Measurements from ENCODE around the gene SIM2. TPM values are rescaled to one million over a fixed set of nuclear protein-coding genes. Genes with fewer than 3 reads are reported as not detected.
A peak's percentile ranks its signal among the peaks of the same experiment; 100 is the strongest.

Gene SIM2
- total RNA-seq, 1 experiment from 2014 or later, result not detected

- Histone ChIP-seq H3K4me2 (ENCODE audit: insufficient read depth, insufficient read length, low read length) (no peak overlapping the region), H4K5ac (ENCODE audit: insufficient read length, low read depth, low read length) (no peak overlapping the region), H3K4ac (ENCODE audit: low read depth, low read length) (no peak overlapping the region), H3K14ac (ENCODE audit: insufficient read depth, low read length) (no peak overlapping the region), H2BK20ac (ENCODE audit: low read depth, low read length, poor library complexity, severe bottlenecking) (no peak overlapping the region), H3K4me1 (ENCODE audit: insufficient read depth, low read length) (peaks cover 6% of the 10 kb centered on the region; the same call in 1 of the 2 replicates), H4K91ac (ENCODE audit: insufficient read length, low read depth, low read length) (no peak overlapping the region), H3K79me1 (ENCODE audit: insufficient read depth, low read depth, low read length, poor library complexity, severe bottlenecking) (no peaks in the 10 kb centered on the region), H3K27ac (ENCODE audit: insufficient read length, low read depth, low read length) (no peak overlapping the region), H3K23me2 (ENCODE audit: insufficient read length, low read depth, low read length, poor library complexity, severe bottlenecking) (no peaks in the 10 kb centered on the region), H2BK12ac (ENCODE audit: insufficient read length, low read depth, low read length) (no peak overlapping the region), H3K18ac (ENCODE audit: insufficient read length, low read depth, low read length) (no peak overlapping the region), H4K8ac (replicated peaks; ENCODE audit: insufficient read length, low read depth, low read length) (no peak overlapping the region), H2BK120ac (ENCODE audit: low read depth, low read length, poor library complexity, severe bottlenecking) (no peak overlapping the region), H3K27me3 (ENCODE audit: insufficient read depth, low read length) (no peaks in the 10 kb centered on the region), H3K79me2 (ENCODE audit: insufficient read depth, low read length) (no peaks in the 10 kb centered on the region), H2BK15ac (ENCODE audit: low read depth, low read length) (no peak overlapping the region), H2BK5ac (ENCODE audit: insufficient read length, low read length) (no peak overlapping the region), H3K9ac (ENCODE audit: extremely low read depth, insufficient read length, low read length) (no peak overlapping the region), H3T11ph (ENCODE audit: low read length) (no peak overlapping the region), H2AFZ (ENCODE audit: low read length) (no peak overlapping the region), H2AK5ac (ENCODE audit: insufficient read length, low read length) (no peak overlapping the region), H4K20me1 (ENCODE audit: control insufficient read depth, insufficient read depth, insufficient read length) (no peaks in the 10 kb centered on the region), H3K9me3 (ENCODE audit: control insufficient read depth, low read depth, low read length) (no peaks in the 10 kb centered on the region), H3K56ac (ENCODE audit: insufficient read length, low read depth, low read length) (no peak overlapping the region), H3K23ac (ENCODE audit: insufficient read length, low read depth, low read length) (no peak overlapping the region)
- TF ChIP-seq, protein P1, sequence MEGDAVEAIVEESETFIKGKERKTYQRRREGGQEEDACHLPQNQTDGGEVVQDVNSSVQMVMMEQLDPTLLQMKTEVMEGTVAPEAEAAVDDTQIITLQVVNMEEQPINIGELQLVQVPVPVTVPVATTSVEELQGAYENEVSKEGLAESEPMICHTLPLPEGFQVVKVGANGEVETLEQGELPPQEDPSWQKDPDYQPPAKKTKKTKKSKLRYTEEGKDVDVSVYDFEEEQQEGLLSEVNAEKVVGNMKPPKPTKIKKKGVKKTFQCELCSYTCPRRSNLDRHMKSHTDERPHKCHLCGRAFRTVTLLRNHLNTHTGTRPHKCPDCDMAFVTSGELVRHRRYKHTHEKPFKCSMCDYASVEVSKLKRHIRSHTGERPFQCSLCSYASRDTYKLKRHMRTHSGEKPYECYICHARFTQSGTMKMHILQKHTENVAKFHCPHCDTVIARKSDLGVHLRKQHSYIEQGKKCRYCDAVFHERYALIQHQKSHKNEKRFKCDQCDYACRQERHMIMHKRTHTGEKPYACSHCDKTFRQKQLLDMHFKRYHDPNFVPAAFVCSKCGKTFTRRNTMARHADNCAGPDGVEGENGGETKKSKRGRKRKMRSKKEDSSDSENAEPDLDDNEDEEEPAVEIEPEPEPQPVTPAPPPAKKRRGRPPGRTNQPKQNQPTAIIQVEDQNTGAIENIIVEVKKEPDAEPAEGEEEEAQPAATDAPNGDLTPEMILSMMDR (conservative IDR thresholded peaks at IDR 0.05), result no peak
- Mint-ChIP-seq H3K9me3 (no peaks in the 10 kb centered on the region), H3K4me1 (peaks cover 29 to 31% of the 10 kb centered on the region in 2 experiments), H3K27me3 (ENCODE audit: low read depth) (no peaks in the 10 kb centered on the region), H3K36me3 (ENCODE audit: insufficient read depth in 1 of 3, low read depth in 3 of 3) (peaks cover 0 to 4% (median 2%) of the 10 kb centered on the region in 3 experiments; a peak in 3 of 7 replicates), H3K4me3 (no peak overlapping the region; a peak in 1 of 5 replicates), H3K27ac (peak overlapping the region in 1 of 3 experiments; percentile 49; a peak in 1 of 7 replicates)
- no CpG with 5 or more reads among the region's 7 CpGs for WGBS (ENCODE audit: extremely low coverage, insufficient read length, low lambda C conversion rate)
- no peak for DNase-seq
These were observed 57.6 kb downstream of the SIM2 start for GRCh38 chr21:36756527-36756926.

Data from H9 (cell line).